GM12892 (cell line): Measurements from ENCODE around the gene POM121C.
"Not testable (repeated sequence)": the region's sequence is repeated elsewhere in the genome, so short reads cannot be mapped to it uniquely, and the experiment has no call there.

ENCODE experiments used
- POLR2A ChIP-seq: IDR thresholded peaks from 2 replicates; pipeline ENCODE4 v1.6.1; 2011; ENCODE audit warnings: low read depth, low read length, control low read depth
- POLR2AphosphoS5 ChIP-seq: IDR thresholded peaks from 2 replicates; pipeline ENCODE4 v1.6.1; 2011; ENCODE audit warnings: low read depth, low read length, control low read depth

DNA sequence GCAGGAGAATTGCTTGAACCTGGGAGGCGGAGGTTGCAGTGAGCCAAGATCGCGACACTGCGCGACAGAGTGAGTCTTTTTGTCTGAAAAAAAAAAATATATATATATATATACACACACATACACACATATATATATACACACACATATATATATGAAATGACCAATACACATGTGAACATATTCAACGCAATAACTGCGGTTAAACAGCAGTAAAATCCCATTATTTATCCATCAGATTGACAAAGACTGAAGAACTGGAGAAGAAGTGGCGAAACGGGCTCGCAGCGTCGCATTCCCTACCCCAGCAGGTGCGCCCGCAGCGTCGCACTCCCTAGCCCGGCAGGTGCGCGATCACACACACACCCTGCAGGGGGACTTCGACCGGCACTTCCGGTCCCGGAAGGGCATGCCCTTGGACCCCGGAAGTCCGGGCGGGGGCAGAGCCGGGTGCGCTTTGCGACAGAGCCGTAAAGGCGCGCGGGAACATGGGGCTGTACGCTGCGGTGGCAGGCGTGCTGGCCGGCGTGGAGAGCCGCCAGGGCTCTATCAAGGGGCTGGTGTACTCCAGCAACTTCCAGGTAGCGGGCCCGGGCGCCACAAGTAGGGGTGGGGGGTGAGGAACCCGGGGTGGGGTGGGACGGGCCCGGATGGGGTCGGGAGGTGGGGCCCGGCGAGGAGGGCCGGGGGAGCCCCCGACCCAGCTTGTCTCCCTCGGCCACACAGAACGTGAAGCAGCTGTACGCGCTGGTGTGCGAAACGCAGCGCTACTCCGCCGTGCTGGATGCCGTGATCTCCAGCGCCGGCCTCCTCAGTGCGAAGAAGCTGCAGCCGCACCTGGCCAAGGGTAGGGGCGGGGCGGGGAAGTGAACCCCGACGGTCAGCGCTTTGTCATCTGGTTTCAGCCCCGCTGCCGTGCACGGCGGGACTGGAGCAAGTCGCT is 75.9 kb downstream of the POM121C start:
- not testable (repeated sequence) for TF ChIP-seq POLR2A, POLR2AphosphoS5
